K562 (cell line): ENCODE results near the gene SND1. TPM values are rescaled to one million over a fixed set of nuclear protein-coding genes. Genes with fewer than 3 reads are reported as not detected.

Experiments used
- ATAC-seq: fragments of 200-7000 bp; cut with Tn5 transposase; 3 replicates; pipeline ENCODE4 v1.9.1; 2020; ENCODE audit warnings: moderate library complexity
- BruUV-seq: library from RNA; stranded (reverse); fragments of 400-500 nt; replicated peaks from 2 replicates; lab custom pipeline; 2021; lab: Mats Ljungman, UMichigan
- CTCF ChIA-PET: fragments of 300-600 bp; formaldehyde crosslinking; extraction: SDS; loops from one replicate; lab custom pipeline; 2021; ENCODE audit warnings: low intra/inter-chr PET ratio; lab: Yijun Ruan, JAX
- POLR2A ChIA-PET: fragments of 300-600, 350-650 bp; sonication (Branson Sonifier 250); formaldehyde crosslinking; extraction: SDS; loops from one replicate; lab custom pipeline; 2021; ENCODE audit warnings: antibody characterized with exemption, inconsistent platforms; lab: Yijun Ruan, JAX
- DNase-seq, 4 experiments: peaks; one replicate each; pipeline versions ENCODE4 v3.0.0 to v3.0.0-alpha.2; 2011 to 2018; ENCODE audit warnings: low spot score in 3 of 4, mixed read lengths in 3 of 4; ENCODE audit errors: extremely low read depth in 1 of 4
- FAIRE-seq: peaks from 2 replicates; lab custom pipeline; 2011; peaks lifted over from hg19 to GRCh38; lab: Jason Lieb, UNC
- H2AFZ ChIP-seq: 2 replicates; pipeline ENCODE4 v1.6.0; 2011; ENCODE audit warnings: low read depth, low read length, control low read depth, inconsistent platforms
- H3K27ac ChIP-seq: fragments of 200-600 bp; 3 replicates; pipeline ENCODE4 v1.8.0; 2011; ENCODE audit warnings: low read depth, mild to moderate bottlenecking, control low read depth, inconsistent platforms, low read length, moderate library complexity, mixed read lengths; ENCODE audit errors: extremely low read depth
- H3K27me3 ChIP-seq, 2 experiments: fragments of 300-600 bp in 1 of 2; 2 replicates in 1 of 2; 3 replicates in 1 of 2; pipeline versions ENCODE4 v1.6.0 to v1.8.0; 2011; ENCODE audit warnings: inconsistent platforms in 2 of 2, low read length in 2 of 2, mild to moderate bottlenecking in 1 of 2, mixed read lengths in 1 of 2, moderate library complexity in 1 of 2; ENCODE audit not compliant: control insufficient read depth in 2 of 2, insufficient read depth in 2 of 2
- H3K36me3 ChIP-seq: fragments of 300-600 bp; 3 replicates; pipeline ENCODE4 v1.8.0; 2011; ENCODE audit warnings: mild to moderate bottlenecking, low read length, inconsistent platforms; ENCODE audit not compliant: control insufficient read depth, insufficient read depth
- H3K4me1 ChIP-seq, 2 experiments: fragments of 200-600 bp in 1 of 2; replicated peaks in 1 of 2; 2 replicates in 1 of 2; 3 replicates in 1 of 2; pipeline versions ENCODE4 v1.5.1 to v1.8.0; 2011; ENCODE audit warnings: inconsistent platforms in 2 of 2, low read length in 2 of 2, mild to moderate bottlenecking in 1 of 2, mixed read lengths in 1 of 2, moderate library complexity in 1 of 2; ENCODE audit not compliant: control insufficient read depth in 2 of 2, insufficient read depth in 2 of 2
- H3K4me2 ChIP-seq: 2 replicates; pipeline ENCODE4 v1.6.1; 2011; ENCODE audit warnings: low read length, control low read depth, inconsistent platforms, mixed read lengths; ENCODE audit not compliant: insufficient read depth
- H3K4me3 ChIP-seq: fragments of 200-600 bp; sonication (generic), shearing (Covaris generic); 2 replicates; pipeline ENCODE4 v1.5.1; 2016; ENCODE audit warnings: control low read depth, inconsistent platforms
- H3K79me2 ChIP-seq: fragments of 200-600 bp; 3 replicates; pipeline ENCODE4 v1.8.0; 2011; ENCODE audit warnings: low read length, inconsistent platforms; ENCODE audit not compliant: control insufficient read depth, insufficient read depth
- H3K9ac ChIP-seq, 2 experiments: 2 replicates each; pipeline versions ENCODE4 v1.6.0 to v1.6.1; 2011; ENCODE audit warnings: low read depth in 2 of 2, low read length in 2 of 2, control low read depth in 1 of 2, inconsistent platforms in 1 of 2, mild to moderate bottlenecking in 1 of 2, mixed read lengths in 1 of 2; ENCODE audit not compliant: insufficient read depth in 1 of 2
- H3K9me1 ChIP-seq: one replicate; pipeline ENCODE4 v1.6.0; 2011; ENCODE audit warnings: inconsistent platforms, mild to moderate bottlenecking, low read length, moderate library complexity; ENCODE audit not compliant: control insufficient read depth, insufficient read depth
- H3K9me3 ChIP-seq: replicated peaks from 2 replicates; pipeline ENCODE4 v1.5.1; 2011; ENCODE audit warnings: low read depth, low read length, inconsistent platforms; ENCODE audit not compliant: control insufficient read depth, insufficient read depth
- H4K20me1 ChIP-seq: replicated peaks from 2 replicates; pipeline ENCODE4 v1.6.1; 2011; ENCODE audit warnings: low read length, inconsistent platforms, mixed read lengths; ENCODE audit not compliant: control insufficient read depth, insufficient read depth
- ETV5 ChIP-seq: sonication (generic); formaldehyde crosslinking; IDR thresholded peaks from 2 replicates; pipeline ENCODE4 v1.4.0; 2020; ENCODE audit warnings: low read depth, mild to moderate bottlenecking, missing genetic modification reagents
- FOXP1 ChIP-seq: sonication (generic); formaldehyde crosslinking; IDR thresholded peaks from 2 replicates; pipeline ENCODE4 v1.8.0; 2022; ENCODE audit warnings: mild to moderate bottlenecking, missing genetic modification reagents
- HCFC1 ChIP-seq: IDR thresholded peaks from 2 replicates; pipeline ENCODE4 v1.6.1; 2012; ENCODE audit warnings: low read depth, low read length, improper control_type of control experiment
- KDM5B ChIP-seq: fragments of 200-600 bp; sonication (generic); IDR thresholded peaks from 2 replicates; pipeline ENCODE4 v1.6.1; 2012; ENCODE audit warnings: low read depth, mild to moderate bottlenecking, moderate library complexity, low read length, control low read depth, inconsistent platforms; ENCODE audit not compliant: insufficient replicate concordance
- SUPT5H ChIP-seq: fragments of 450-650 bp; IDR thresholded peaks from 2 replicates; pipeline ENCODE4 v1.6.1; 2016
- TARDBP ChIP-seq: fragments of 450-650 bp; IDR thresholded peaks from 2 replicates; pipeline ENCODE4 v1.6.1; 2016
- ZNF3 ChIP-seq: fragments of 250-450 bp; sonication (Bioruptor Pico); IDR thresholded peaks from 2 replicates; pipeline ENCODE4 v1.5.0; 2021; ENCODE audit warnings: mild to moderate bottlenecking, moderate library complexity
- ZNF551 ChIP-seq: fragments of 250-450 bp; sonication (Bioruptor Pico); IDR thresholded peaks from 2 replicates; pipeline ENCODE4 v1.5.0; 2021; ENCODE audit warnings: mild to moderate bottlenecking, moderate library complexity
- WGBS: fragments of 100-300 bp; shearing (Covaris generic); methylation state at CpG from one replicate; pipeline ENCODE4 v1.1.6; 2016; ENCODE audit warnings: low coverage, mixed read lengths; ENCODE audit not compliant: insufficient coverage; ENCODE audit errors: missing lambda C conversion rate; 5-methylcytosine and 5-hydroxymethylcytosine counted together
- in situ Hi-C: fragments of 300-500 bp; cut with MboI; formaldehyde crosslinking; loops from 4 replicates; pipeline ENCODE4 v1.15.0; 2018; ENCODE audit warnings: inconsistent platforms, mixed read lengths
- intact Hi-C: fragments of 100-400 bp; cut with micrococcal nuclease; formaldehyde crosslinking; loops from 2 replicates; pipeline ENCODE4 v1.14.2; 2022
- polyA plus RNA-seq, 8 experiments: library from polyadenylated mRNA; depleted of rRNA in 4 of 8; stranded (reverse) in 5 of 8; unstranded in 3 of 8; fragments of >200 nt; fragmentation: Nextera tagmentation in 2 of 8; fragmentation: Illumina TruSeq in 1 of 8; extraction: Ambion mirVana in 2 of 8; extraction: Trizol in 1 of 8; gene quantifications; 2 replicates each; pipeline versions ENCODE4 v1.2.1 to v1.2.3, GENCODE V29; 2011 to 2014; ENCODE audit warnings: inconsistent platforms in 1 of 8, missing spikeins in 1 of 8
- total RNA-seq, 7 experiments: library from RNA; depleted of rRNA in 6 of 7; stranded (reverse); fragments of >200 nt in 6 of 7; fragmentation: Illumina TruSeq in 2 of 7; extraction: Trizol in 2 of 7; gene quantifications; 2 replicates each; pipeline versions ENCODE4 v1.2.1 to v1.2.3, GENCODE V29; 2011 to 2021; ENCODE audit warnings: low replicate concordance in 1 of 7
- TF ChIP-seq, protein P1 (sequence below): fragments of 250-450 bp; sonication (Bioruptor Pico); IDR thresholded peaks from 2 replicates; pipeline ENCODE4 v1.4.0; 2020
- TF ChIP-seq, protein P2 (sequence below): fragments of 250-450 bp; sonication (Bioruptor Pico); IDR thresholded peaks from 2 replicates; pipeline ENCODE4 v1.8.0; 2021; ENCODE audit warnings: borderline replicate concordance, mild to moderate bottlenecking, moderate library complexity; ENCODE audit not compliant: poor library complexity, severe bottlenecking
- TF ChIP-seq, protein P3 (sequence below): fragments of 450-650 bp; IDR thresholded peaks from 2 replicates; pipeline ENCODE4 v1.6.1; 2018; ENCODE audit warnings: mild to moderate bottlenecking, low read depth; ENCODE audit not compliant: partially characterized antibody
- TF ChIP-seq, protein P4 (sequence below): fragments of 250-450 bp; sonication (Bioruptor Pico); IDR thresholded peaks from 2 replicates; pipeline ENCODE4 v1.4.0; 2020; ENCODE audit warnings: mild to moderate bottlenecking, moderate library complexity
- TF ChIP-seq, protein P5 (sequence below): fragments of 450-650 bp; IDR thresholded peaks from 2 replicates; pipeline ENCODE4 v1.6.1; 2014; ENCODE audit warnings: low read depth, mild to moderate bottlenecking, moderate library complexity, borderline replicate concordance

Gene SND1
- total and polyA plus RNA-seq, 9 of the 15 experiments (the other 6 are each of a cell fraction or from before 2014, with no cell fraction given): 46.5 to 307 (median 191) TPM

DNA sequence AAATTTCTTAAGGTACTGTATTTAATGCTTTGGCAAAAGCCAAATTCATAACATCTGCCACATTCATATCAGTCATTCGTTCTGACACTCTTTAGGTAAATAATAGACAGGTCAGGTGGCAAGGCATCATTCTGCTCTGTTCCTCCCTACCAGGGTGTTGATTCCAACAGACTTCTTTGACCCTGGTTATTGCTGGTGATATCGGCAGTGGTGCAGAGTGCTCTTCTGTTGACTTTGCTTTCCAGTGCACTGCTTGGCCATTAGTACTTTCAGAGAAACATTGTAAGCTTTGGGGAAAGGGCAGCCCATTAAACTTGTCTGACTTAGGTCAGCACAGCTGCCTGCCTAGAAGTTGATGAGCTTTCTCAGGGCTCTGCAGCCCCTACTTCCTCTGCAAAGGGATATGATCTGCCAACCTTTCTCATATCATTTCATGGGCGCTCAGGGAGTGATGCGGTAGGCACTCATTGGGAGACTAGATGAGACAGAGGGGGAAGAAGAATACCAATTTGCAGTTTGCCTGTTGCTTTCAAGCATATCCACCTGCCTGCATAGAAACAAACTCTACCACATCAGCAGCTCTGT lies 240.0 kb downstream of the SND1 start:
- no peaks in the 10 kb centered on the region for H3K27me3 ChIP-seq
- DNase-seq (no peak), FAIRE-seq (peak; percentile 42), ATAC-seq (peak; percentile 13)
- H3K4me1 ChIP-seq: peaks cover 48 to 80% of the 10 kb centered on the region in 2 experiments
- no TSS peak for BruUV-seq
- H3K4me2 ChIP-seq: peak overlapping the region; percentile 42
- H3K79me2 ChIP-seq: peaks cover 44% of the 10 kb centered on the region
- H2AFZ ChIP-seq: no peak overlapping the region
- 55% methylated on average over 4 of the region's 4 CpGs for WGBS
- no peak overlapping the region for H3K4me3 ChIP-seq
- intact Hi-C loops: loop anchor here (2.0 to 5.0 kb wide), 4 partner anchors 47 to 240 kb away; partner anchors contain the start of gene SND1
- in situ Hi-C loops: no loop called here
- POLR2A ChIA-PET: interaction anchor here (0.7 to 2.1 kb wide), 9 partner anchors 8 to 161 kb away, joined by 3 to 13 read pairs (median 3); no protein-coding TSS in a partner anchor
- no peak overlapping the region for H3K9ac ChIP-seq
- peak overlapping the region; percentile 47 for H3K27ac ChIP-seq
- CTCF ChIA-PET: interaction anchor here (0.6 kb wide), 1 partner anchor 8 kb away, joined by 3 read pairs; no protein-coding TSS in a partner anchor
- H3K9me1 ChIP-seq: peaks cover 14% of the 10 kb centered on the region
- H3K9me3 ChIP-seq: no peaks in the 10 kb centered on the region
- peaks cover 17% of the 10 kb centered on the region for H4K20me1 ChIP-seq
- peaks cover 61% of the 10 kb centered on the region for H3K36me3 ChIP-seq
- TF ChIP-seq, protein P1, sequence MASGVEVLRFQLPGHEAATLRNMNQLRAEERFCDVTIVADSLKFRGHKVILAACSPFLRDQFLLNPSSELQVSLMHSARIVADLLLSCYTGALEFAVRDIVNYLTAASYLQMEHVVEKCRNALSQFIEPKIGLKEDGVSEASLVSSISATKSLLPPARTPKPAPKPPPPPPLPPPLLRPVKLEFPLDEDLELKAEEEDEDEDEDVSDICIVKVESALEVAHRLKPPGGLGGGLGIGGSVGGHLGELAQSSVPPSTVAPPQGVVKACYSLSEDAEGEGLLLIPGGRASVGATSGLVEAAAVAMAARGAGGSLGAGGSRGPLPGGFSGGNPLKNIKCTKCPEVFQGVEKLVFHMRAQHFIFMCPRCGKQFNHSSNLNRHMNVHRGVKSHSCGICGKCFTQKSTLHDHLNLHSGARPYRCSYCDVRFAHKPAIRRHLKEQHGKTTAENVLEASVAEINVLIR (CRISPR knock-in tag): no peak
- TF ChIP-seq KDM5B (no peak), SUPT5H (no peak), ZNF551 (CRISPR knock-in tag) (no peak), ZNF3 (no peak), ETV5 (CRISPR knock-in tag) (peak; percentile 45; the same call in 1 of the 2 replicates), HCFC1 (no peak), FOXP1 (CRISPR knock-in tag) (0 out of 2 replicates have a peak, but pooled peaks have one; percentile 51), TARDBP (no peak)
- TF ChIP-seq, protein P2, sequence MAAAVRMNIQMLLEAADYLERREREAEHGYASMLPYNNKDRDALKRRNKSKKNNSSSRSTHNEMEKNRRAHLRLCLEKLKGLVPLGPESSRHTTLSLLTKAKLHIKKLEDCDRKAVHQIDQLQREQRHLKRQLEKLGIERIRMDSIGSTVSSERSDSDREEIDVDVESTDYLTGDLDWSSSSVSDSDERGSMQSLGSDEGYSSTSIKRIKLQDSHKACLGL (CRISPR knock-in tag): no peak
- TF ChIP-seq, protein P3, sequence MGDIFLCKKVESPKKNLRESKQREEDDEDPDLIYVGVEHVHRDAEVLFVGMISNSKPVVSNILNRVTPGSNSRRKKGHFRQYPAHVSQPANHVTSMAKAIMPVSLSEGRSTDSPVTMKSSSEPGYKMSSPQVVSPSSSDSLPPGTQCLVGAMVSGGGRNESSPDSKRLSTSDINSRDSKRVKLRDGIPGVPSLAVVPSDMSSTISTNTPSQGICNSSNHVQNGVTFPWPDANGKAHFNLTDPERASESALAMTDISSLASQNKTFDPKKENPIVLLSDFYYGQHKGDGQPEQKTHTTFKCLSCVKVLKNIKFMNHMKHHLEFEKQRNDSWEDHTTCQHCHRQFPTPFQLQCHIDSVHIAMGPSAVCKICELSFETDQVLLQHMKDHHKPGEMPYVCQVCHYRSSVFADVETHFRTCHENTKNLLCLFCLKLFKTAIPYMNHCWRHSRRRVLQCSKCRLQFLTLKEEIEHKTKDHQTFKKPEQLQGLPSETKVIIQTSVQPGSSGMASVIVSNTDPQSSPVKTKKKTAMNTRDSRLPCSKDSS: no peak
- TF ChIP-seq, protein P4, sequence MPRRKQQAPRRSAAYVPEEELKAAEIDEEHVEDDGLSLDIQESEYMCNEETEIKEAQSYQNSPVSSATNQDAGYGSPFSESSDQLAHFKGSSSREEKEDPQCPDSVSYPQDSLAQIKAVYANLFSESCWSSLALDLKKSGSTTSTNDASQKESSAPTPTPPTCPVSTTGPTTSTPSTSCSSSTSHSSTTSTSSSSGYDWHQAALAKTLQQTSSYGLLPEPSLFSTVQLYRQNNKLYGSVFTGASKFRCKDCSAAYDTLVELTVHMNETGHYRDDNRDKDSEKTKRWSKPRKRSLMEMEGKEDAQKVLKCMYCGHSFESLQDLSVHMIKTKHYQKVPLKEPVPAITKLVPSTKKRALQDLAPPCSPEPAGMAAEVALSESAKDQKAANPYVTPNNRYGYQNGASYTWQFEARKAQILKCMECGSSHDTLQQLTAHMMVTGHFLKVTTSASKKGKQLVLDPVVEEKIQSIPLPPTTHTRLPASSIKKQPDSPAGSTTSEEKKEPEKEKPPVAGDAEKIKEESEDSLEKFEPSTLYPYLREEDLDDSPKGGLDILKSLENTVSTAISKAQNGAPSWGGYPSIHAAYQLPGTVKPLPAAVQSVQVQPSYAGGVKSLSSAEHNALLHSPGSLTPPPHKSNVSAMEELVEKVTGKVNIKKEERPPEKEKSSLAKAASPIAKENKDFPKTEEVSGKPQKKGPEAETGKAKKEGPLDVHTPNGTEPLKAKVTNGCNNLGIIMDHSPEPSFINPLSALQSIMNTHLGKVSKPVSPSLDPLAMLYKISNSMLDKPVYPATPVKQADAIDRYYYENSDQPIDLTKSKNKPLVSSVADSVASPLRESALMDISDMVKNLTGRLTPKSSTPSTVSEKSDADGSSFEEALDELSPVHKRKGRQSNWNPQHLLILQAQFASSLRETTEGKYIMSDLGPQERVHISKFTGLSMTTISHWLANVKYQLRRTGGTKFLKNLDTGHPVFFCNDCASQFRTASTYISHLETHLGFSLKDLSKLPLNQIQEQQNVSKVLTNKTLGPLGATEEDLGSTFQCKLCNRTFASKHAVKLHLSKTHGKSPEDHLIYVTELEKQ (CRISPR knock-in tag): no peak
- TF ChIP-seq, protein P5, sequence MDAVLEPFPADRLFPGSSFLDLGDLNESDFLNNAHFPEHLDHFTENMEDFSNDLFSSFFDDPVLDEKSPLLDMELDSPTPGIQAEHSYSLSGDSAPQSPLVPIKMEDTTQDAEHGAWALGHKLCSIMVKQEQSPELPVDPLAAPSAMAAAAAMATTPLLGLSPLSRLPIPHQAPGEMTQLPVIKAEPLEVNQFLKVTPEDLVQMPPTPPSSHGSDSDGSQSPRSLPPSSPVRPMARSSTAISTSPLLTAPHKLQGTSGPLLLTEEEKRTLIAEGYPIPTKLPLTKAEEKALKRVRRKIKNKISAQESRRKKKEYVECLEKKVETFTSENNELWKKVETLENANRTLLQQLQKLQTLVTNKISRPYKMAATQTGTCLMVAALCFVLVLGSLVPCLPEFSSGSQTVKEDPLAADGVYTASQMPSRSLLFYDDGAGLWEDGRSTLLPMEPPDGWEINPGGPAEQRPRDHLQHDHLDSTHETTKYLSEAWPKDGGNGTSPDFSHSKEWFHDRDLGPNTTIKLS: no peak
